HAP-1 (cell line): ENCODE results near the gene PRAMEF20.
"Not testable (repeated sequence)": the region's sequence is repeated elsewhere in the genome, so short reads cannot be mapped to it uniquely, and the experiment has no call there.

ENCODE experiments used
- DNase-seq, 2 experiments: peaks; one replicate each; pipeline ENCODE4 v3.0.0-alpha.2; 2016 to 2020; ENCODE audit warnings: low spot score in 2 of 2
- H3K27me3 ChIP-seq: fragments of 250-450 bp; sonication (Bioruptor Pico); 2 replicates; pipeline ENCODE4 v1.5.1; 2020; ENCODE audit warnings: low read depth, mild to moderate bottlenecking, moderate library complexity
- H3K36me3 ChIP-seq: fragments of 250-450 bp; sonication (Bioruptor Pico); replicated peaks from 2 replicates; pipeline ENCODE4 v1.5.1; 2020; ENCODE audit warnings: mild to moderate bottlenecking
- H3K4me1 ChIP-seq: fragments of 250-450 bp; sonication (Bioruptor Pico); 2 replicates; pipeline ENCODE4 v1.5.1; 2020; ENCODE audit warnings: mild to moderate bottlenecking
- H3K4me3 ChIP-seq: fragments of 250-450 bp; sonication (Bioruptor Pico); 2 replicates; pipeline ENCODE4 v1.5.1; 2020; ENCODE audit warnings: mild to moderate bottlenecking, moderate library complexity
- H3K9me3 ChIP-seq: fragments of 250-450 bp; sonication (Bioruptor Pico); 2 replicates; pipeline ENCODE4 v1.5.1; 2020; ENCODE audit warnings: mild to moderate bottlenecking, moderate library complexity
- in situ Hi-C: fragments of 300-500 bp; cut with MboI; formaldehyde crosslinking; loops from 3 replicates; pipeline ENCODE4 v1.14.3; 2020; ENCODE audit warnings: low sequenced_read_pairs, inconsistent platforms, mixed read lengths

The PRAMEF20 gene

DNA sequence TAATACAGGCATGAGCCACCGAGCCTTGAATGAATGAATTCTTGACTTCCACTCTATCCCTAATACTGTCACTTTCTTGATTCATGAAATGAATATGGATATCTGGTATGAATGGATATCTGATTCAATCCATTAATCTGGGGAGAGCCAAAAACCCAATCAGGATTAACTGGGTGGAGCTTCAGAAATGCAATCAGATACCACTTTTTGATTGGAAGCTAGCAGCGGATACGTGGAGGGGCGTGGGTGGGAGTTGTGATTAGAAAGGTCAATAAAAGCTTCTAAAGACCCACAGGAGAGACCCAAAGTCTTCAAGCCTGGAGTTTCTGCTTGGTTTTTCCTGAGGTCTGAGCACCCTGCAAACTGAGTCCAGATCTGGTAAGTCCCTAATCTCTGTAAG lies at the start of gene PRAMEF20:
Gene PRAMEF20 (plus strand): TSS at position 301 of the 400 bp plus-strand sequence. CDS start 5,905 bp downstream, outside the sequence.
- H3K9me3 ChIP-seq, H3K4me1 ChIP-seq, in situ Hi-C loops, H3K4me3 ChIP-seq, H3K27me3 ChIP-seq, DNase-seq, H3K36me3 ChIP-seq: not testable (repeated sequence)

DNA sequence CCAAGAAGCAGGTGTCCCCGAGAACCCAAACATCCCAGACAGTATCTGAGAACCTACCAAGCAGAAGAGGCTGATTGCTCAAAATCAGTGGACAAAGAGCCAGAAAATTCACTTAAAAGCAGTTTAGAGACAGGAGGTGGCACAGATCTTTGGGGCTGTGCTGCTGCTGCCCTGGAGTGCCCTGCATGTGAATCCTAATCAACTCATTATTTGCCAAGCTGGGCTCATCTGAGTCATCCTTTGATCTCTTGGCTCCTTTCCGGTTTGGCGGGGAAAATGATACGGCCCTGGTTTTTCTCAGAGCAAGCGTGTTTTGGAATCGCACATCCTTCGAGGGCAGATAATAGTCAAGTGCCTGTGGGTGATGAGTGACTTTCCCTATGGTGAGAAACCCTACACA lies 47.9 kb upstream of the PRAMEF20 start:
- H3K4me3 ChIP-seq, H3K36me3 ChIP-seq, H3K9me3 ChIP-seq, DNase-seq, in situ Hi-C loops, H3K27me3 ChIP-seq, H3K4me1 ChIP-seq: not testable (repeated sequence)

DNA sequence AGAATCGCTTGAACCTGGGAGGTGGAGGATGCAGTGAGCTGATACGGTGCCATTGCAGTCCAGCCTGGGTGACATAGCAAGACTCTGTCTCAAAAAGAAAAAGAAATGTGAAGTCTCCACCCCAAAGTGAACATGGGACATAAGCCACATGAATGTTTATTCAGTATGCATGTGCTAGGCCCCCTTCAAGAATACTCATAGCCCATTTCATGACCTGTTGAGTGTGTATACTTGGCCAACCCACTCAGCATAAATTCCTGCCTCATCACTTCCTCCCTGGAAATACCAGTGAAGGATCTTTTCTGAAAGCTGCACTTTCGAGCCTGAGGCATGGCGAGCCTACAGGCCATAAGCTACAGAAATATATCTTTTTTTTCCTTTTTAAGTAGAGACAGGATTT lies 45.3 kb upstream of the PRAMEF20 start:
- H3K4me1 ChIP-seq, H3K4me3 ChIP-seq, H3K36me3 ChIP-seq, in situ Hi-C loops, DNase-seq, H3K9me3 ChIP-seq, H3K27me3 ChIP-seq: not testable (repeated sequence)

DNA sequence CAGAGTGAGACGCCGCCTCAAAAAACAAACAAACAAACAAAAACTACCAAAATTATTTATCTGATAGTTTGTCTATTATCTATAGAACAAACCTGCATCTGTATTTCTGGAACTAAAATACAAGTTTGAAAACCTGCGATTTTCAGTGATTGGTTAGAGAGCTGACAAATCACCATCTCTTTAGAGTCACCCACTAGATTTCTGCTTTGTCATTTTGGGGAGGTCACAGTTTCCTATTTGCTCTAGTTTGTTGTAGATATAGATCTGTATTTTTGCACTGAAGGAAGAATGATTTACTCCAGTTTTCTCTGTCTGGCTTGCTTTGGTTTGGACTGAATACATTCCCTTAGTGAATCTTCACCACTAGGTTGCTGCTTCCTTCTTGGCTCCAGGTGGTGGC lies 43.7 kb upstream of the PRAMEF20 start:
- in situ Hi-C loops, H3K27me3 ChIP-seq, H3K4me1 ChIP-seq, H3K36me3 ChIP-seq, H3K9me3 ChIP-seq, H3K4me3 ChIP-seq, DNase-seq: not testable (repeated sequence)

DNA sequence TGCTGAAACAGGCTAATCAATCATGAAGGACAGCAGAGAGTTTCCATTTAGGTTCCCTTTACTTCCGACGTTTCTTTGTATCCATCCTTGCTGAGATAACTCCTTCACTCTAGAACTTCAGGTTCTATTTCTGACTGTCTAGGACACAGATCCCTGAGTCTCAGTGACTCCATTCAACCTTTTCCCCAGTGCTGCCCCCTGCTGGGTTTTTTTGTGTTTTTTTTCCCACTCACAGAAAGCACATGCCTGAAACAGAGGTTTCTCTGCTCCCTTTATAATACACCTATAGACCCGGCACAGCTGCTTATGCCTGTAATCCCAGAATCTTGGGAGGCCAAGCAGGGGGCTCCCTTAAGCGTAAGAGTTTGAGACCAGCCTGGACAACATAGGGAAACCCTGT lies 41.7 kb upstream of the PRAMEF20 start:
- H3K9me3 ChIP-seq, in situ Hi-C loops, H3K4me1 ChIP-seq, H3K36me3 ChIP-seq, H3K4me3 ChIP-seq, H3K27me3 ChIP-seq: not testable (repeated sequence)
- DNase-seq: peak; percentile 20 to 70

DNA sequence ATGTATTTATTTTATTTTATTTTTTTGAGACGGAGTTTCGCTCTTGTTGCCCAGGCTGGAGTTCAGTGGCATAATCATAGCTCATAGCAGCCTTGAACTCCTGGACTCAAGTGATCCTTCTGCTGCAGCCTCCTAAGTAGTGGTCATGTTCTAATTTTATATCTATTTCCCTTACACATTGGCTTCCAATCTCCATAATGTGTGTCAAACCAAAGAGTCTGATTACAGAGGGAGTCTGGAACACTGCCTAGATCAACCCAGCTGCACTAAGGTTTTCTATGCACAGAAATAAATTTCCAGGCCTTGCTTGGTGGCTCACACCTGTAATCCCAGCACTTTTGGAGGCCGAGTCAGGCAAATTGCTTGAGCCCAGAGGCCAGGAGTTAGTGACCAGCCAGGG lies 31.3 kb upstream of the PRAMEF20 start:
- H3K4me1 ChIP-seq, H3K27me3 ChIP-seq, DNase-seq, H3K9me3 ChIP-seq, in situ Hi-C loops, H3K4me3 ChIP-seq, H3K36me3 ChIP-seq: not testable (repeated sequence)

DNA sequence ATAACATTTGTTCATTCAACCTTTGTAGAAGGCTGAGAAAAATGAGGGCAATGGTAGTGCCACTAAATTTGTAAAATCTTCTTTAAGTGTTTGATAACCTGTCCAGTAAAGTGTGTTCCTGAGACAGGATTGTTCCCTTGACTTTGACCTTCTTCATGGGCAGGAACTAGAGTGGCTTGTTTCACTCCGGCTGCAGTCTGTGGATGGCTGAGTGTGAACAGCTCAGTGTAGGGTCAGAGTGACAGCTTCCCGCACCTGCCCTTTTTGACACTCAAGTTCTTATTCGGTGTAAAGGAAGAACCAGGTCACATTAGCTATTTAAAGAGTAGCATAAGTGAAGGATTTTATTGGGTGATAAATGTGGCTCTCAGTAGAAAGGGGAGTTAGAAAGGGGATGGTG lies 29.9 kb upstream of the PRAMEF20 start:
- H3K27me3 ChIP-seq, H3K9me3 ChIP-seq, H3K4me3 ChIP-seq, in situ Hi-C loops, H3K4me1 ChIP-seq, DNase-seq, H3K36me3 ChIP-seq: not testable (repeated sequence)

DNA sequence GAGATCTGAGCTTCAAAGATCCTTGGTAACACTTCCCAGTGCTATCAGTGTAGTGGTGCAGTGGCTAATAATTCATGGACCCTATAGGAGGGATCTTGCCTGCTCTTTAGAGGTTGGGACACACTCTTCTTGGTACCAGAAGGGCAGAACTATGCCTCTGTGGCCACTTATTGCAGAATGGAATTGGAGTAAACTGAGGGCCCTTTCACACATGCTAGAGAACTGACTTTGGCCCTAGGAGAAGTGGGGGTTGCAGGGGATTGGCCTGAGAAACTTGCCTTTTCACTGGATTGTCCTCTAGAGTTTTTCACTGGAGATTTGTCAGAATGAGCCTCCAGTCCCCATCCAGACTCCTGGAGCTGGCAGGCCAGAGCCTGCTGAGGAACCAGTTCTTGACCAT lies 20.9 kb upstream of the PRAMEF20 start, which contains the start of gene PRAMEF17:
Gene PRAMEF17 (plus strand): TSS at position 301 of the 400 bp plus-strand sequence. CDS start 26 bp downstream, at position 327.
- H3K27me3 ChIP-seq, H3K4me3 ChIP-seq, DNase-seq, H3K9me3 ChIP-seq, H3K4me1 ChIP-seq, in situ Hi-C loops, H3K36me3 ChIP-seq: not testable (repeated sequence)

DNA sequence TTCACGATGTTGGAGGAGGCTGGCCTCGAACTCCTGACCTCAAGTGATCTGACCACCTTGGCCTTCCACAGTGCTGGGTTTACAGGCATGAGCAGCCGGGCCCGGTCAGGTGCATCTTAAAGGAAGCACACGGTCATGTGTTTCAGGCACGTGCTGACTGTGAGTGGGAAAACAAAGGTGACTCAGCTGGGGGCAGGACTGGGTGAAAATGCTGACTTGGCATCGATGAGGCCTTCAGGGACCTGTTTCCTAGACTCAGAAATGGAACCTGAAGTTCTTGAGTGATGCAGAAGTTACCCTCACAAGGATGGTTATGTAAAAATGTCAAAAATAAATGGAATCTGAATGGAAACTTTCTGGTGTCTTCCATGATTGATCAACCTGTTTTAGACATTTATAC lies 17.2 kb upstream of the PRAMEF20 start:
- H3K27me3 ChIP-seq, in situ Hi-C loops, H3K9me3 ChIP-seq, H3K4me3 ChIP-seq, DNase-seq, H3K4me1 ChIP-seq, H3K36me3 ChIP-seq: not testable (repeated sequence)

DNA sequence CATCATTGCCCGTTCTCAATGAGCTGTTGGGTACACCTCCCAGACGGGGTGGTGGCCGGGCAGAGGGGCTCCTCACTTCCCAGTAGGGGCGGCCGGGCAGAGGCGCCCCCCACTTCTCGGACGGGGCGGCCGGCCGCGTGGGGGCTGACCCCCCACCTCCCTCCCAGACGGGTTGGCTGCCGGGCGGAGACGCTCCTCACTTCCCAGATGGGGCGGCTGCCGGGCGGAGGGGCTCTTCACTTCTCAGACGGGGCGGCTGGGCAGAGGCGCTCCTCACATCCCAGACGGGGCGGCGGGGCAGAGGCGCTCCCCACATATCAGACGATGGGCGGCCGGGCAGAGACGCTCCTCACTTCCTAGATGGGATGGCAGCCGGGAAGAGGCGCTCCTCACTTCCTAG lies 15.5 kb upstream of the PRAMEF20 start:
- H3K9me3 ChIP-seq, H3K4me3 ChIP-seq, DNase-seq, H3K4me1 ChIP-seq, in situ Hi-C loops, H3K27me3 ChIP-seq, H3K36me3 ChIP-seq: not testable (repeated sequence)

DNA sequence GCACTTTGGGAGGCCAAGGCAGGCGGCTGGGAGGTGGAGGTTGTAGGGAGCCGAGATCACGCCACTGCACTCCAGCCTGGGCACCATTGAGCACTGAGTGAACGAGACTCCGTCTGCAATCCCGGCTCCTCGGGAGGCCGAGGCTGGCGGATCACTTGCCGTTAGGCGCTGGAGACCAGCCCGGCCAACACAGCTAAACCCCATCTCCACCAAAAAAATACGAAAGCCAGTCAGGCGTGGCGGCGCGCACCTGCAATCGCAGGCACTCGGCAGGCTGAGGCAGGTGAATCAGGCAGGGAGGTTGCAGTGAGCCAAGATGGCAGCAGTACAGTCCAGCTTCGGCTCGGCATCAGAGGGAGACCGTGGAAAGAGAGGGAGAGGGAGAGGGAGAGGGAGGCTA lies 14.9 kb upstream of the PRAMEF20 start:
- H3K4me3 ChIP-seq, DNase-seq, H3K4me1 ChIP-seq, H3K36me3 ChIP-seq, H3K9me3 ChIP-seq, H3K27me3 ChIP-seq, in situ Hi-C loops: not testable (repeated sequence)

DNA sequence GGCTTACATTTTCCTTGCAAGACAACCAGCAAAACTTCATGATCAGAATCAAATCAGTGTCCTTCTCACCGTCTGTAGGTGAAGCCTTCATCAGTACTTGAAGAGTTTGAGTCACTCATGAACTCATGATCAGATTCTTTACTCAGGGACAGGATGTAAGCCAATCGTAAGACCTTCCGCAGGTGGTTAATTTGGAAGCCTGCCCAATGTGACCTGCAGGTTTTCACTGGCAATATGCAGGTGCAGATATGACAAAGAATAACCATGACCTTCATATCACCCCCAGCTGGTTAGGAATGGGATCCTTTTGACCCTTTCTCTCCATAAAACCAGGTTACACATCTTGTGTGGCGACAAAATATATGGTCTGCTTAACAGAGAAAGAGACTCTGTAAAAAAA lies 2.4 kb upstream of the PRAMEF20 start:
- no peaks in the 10 kb centered on the region for H3K9me3 ChIP-seq
- no peaks in the 10 kb centered on the region for H3K27me3 ChIP-seq
- no peaks in the 10 kb centered on the region for H3K36me3 ChIP-seq
- H3K4me1 ChIP-seq: no peaks in the 10 kb centered on the region
- in situ Hi-C loops: no loop called here
- DNase-seq: no peak
- no peak overlapping the region for H3K4me3 ChIP-seq

DNA sequence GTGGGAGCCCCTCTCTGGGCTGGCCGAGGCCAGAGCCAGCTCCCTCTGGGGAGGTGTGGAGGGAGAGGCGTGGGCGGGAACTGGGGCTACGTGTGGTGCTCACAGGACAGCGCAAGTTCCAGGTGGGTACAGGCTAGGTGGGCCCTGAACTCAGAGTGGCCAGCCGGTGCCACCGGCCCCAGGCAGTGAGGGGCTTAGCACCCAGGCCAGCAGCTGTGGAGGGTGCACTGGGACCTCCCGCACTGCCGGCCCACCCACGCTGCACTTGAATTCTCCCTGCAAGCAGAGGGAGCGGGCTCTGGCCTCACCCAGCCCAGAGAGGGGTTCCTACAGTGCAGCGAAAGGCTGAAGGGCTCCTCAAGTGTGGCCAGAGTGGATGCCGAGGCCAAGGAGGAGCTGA lies 20.2 kb downstream of the PRAMEF20 start:
- Histone ChIP-seq H3K4me1 (no peaks in the 10 kb centered on the region), H3K9me3 (no peaks in the 10 kb centered on the region)

DNA sequence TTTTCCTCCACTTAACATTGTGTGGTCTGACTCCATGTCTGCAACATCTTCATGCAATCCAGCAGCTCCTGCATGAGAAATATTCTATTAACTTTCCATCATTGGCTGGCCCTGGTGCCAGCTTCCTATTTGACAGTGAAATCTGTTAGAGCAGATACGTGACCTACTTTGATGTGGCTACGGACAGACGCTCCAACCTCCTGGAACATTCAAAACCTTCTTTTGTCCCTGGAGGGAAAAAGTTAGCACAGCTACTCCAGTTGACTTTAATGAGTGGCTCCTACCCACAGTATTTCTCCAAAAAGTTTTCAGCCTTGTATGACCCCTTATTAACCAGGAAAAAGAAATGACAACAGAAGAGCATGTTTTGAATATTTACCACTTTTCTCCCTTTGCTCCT lies 22.0 kb downstream of the PRAMEF20 start:
- Histone ChIP-seq H3K4me3 (no peak overlapping the region), H3K36me3 (no peaks in the 10 kb centered on the region), H3K9me3 (no peaks in the 10 kb centered on the region), H3K27me3 (no peaks in the 10 kb centered on the region), H3K4me1 (no peaks in the 10 kb centered on the region)
- no peak for DNase-seq
- in situ Hi-C loops: no loop called here

More for the DNA sequence above, 20.2 kb downstream of the PRAMEF20 start:
- Histone ChIP-seq H3K4me3 (no peak overlapping the region), H3K36me3 (no peaks in the 10 kb centered on the region), H3K27me3 (no peaks in the 10 kb centered on the region)
- no peak for DNase-seq
- in situ Hi-C loops: no loop called here

DNA sequence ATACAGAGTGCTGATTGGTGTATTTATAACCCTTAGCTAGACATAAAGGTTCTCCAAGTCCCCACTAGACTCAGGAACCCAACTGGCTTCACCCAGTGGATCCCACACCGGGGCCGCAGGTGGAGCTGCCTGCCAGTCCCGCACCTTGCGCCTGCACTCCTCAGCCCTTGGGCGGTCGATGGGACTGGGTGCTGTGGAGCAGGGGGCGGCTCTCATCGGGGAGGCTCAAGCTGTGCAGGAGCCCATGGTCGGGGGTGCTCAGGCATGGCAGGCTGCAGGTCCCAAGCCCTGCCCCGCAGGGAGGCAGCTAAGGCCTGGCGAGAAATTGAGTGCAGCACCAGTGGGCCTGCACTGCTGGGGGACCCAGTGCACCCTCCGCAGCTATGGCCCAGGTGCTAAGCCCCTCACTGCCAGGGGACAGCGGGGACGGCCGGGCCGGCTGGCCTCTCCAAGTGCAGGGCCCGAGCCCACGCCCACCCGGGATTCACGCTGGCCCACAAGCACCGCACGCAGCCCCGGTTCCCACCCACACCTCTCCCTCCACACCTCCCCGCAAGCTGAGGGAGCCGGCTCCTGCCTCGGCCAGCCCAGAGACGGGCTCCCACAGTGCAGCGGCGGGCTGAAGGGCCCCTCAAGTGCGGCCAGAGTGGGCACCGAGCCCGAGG lies 23.6 kb downstream of the PRAMEF20 start:
- H3K9me3 ChIP-seq, H3K36me3 ChIP-seq, H3K4me1 ChIP-seq, H3K4me3 ChIP-seq, DNase-seq, in situ Hi-C loops, H3K27me3 ChIP-seq: not testable (repeated sequence)
